ENCODE measurements around the gene CDYL2. TPM values are rescaled to one million over a fixed set of nuclear protein-coding genes. Genes with fewer than 3 reads are reported as not detected.

CDYL2 gene
- polyA plus RNA-seq, 1 donor = 2.6 TPM

DNA sequence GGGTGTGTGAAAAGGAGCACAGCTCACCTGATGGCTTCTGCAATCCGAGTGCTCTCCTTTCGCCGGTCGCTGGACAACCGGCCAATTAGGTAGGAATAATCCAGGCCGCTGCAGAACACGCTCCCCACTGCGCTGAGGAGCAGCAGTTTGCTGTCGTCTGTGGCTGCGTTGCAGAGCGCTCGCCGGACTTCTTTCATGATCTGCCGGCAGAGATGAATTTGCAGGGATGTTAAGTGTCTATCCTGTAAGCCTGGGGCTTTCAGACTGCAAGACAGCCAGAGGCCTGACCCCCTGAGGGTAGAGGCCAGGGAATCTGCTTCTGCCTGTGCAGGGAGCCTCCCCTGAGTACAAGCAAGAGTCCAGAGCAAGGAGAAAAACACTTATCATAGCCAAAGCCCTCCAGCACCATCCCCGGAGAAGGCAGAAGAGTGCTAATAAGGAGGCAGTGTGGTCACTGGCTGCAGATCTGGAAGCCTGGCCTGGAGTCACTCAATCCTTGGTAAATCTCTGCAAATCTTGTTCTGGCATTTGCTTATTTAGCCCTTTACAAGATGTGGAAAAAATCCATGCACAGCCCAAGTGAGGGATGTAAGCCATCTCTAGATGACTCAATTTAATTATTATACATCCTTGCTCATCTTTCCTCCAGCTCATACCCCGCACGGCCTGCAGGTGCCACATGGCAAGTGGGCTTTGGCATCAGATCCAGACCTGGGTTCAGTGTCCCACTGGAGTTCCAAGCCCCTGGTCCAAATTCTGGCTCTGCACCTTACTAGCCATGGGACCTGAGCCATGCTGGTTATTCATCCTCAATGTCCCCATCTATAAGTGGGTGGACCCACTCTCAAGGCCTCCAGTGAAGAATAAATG, 183.4 kb downstream of the CDYL2 start:
- no peak for DNase-seq

DNA sequence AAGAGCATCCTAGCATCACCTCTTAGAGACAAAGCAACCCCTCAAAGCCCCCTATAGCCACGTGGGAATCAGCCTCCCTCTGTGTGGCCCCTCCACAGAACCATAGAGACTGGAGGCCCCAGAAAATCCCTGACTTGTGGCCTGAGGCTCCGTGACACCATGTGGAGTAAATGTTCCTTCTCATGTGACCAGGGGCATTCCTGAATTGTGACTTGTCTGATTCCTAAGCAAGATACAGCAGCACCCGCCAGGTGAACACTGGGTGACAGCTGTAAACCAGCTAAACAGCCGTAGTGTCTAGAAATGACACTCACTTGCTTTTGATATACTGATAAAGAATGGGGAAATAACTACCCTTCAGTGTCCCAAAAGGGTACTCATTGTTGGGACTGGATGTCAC, 184.6 kb downstream of the CDYL2 start:
- DNase-seq = no peak

DNA sequence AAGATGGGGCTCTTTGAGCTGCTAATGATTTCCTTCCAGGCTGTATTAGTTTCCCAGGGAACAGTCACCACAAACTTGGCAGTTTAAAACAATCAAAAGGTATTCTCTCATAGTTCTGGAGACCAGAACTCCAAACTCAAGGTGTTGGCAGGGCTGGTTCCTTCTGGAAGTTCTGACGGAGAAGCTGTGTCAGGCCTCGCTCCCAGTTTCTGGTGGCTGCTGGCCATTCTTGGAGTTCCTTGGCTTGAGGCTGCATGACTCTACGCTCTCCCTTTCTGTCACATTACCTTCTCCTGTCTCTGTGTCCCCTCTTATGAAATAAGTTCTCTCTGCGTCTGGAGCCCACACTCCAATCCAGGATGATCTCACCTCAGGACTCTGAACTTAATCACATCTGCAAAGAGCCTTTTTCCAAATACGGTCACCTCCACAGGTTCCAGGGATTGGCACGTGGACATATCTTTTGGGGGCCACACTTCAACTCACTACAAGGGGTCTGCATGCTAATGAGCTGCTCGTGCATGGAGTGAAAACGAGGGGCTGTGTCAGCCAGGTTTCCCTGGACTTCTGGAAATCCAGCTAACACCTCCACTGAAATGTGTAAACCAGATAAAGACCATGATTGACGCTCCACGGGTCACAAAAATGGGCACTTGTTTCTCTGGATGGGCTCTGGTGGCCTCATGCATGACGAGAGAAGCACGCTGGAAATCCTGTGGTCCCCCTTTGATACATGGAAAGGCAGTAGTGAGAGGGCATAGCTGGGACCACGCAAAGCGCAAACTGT, 185.3 kb downstream of the CDYL2 start:
- DNase-seq = no peak

DNA sequence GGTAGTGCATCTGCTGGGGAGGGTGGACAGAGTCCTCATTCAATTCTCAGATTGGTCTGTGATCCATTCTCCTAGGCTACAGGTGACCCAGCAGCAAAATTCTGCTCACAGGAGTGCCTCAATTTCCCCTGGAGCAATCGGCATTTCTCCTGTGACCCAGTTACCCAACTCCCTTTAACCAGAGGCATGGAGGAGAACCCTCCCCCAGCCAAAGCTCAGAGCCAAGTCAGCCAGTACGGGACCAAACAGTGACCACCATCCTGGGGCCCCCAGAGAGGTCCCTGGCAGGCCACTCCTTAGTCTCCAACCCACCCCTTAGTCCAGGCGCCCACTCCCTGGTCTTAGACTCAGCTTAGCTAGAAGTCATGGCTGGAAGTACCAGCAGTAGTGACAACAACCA, 188.0 kb downstream of the CDYL2 start:
- DNase-seq = no peak

DNA sequence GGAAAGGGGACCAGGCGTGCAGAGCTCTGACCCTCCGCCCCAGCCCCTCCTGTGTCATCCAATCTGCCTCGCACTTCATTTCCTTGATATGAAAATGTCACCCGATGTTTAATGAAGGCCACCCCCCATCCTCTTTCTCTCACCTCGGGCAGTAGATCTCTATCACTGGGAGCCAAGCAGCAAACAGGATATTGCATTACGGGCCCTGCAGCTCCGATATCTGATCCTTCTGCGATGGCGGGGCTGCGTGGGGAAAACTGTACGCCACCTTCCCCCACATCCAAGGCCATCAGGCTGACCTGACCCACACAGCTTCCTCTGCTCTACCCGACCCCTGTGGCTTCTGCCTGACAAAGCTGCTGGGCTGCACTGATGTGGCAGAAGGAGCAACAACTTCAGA, 188.7 kb downstream of the CDYL2 start:
- DNase-seq = no peak

DNA sequence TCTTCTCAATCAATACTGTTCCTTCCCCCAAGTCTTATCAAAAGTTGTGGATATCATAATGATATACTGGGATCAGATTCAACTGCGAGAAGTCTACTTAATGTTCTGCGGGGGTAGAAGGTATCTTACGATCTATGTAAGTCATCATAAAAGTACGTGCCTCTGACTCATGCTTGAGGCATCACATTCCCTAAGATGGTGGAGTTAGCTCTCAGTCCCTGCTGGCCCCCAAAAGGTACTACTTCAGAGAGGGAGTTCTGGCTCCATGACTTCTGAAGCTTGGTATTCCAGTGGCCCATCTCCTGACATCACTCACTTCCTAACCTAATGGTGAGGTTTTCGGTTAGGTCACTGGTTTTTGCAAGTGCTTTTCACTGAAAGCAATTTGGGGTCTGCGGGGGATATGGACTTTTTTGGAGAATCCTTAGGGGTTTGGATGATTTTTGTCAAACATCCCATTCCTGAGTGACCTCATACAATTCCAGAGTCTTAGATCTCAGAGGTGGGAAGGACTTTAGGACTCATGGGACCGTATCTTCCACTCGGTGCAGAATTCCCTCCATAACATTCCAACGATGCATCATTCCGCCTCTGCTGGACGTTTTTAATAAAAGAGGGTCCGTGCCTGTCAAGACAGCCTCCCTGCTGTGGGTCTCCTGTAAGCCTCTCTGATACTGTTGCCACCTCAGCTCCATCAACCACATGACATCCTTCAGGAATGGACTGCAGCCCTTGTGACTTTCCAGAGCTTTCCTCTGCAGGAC, 189.3 kb downstream of the CDYL2 start:
- no peak for DNase-seq

DNA sequence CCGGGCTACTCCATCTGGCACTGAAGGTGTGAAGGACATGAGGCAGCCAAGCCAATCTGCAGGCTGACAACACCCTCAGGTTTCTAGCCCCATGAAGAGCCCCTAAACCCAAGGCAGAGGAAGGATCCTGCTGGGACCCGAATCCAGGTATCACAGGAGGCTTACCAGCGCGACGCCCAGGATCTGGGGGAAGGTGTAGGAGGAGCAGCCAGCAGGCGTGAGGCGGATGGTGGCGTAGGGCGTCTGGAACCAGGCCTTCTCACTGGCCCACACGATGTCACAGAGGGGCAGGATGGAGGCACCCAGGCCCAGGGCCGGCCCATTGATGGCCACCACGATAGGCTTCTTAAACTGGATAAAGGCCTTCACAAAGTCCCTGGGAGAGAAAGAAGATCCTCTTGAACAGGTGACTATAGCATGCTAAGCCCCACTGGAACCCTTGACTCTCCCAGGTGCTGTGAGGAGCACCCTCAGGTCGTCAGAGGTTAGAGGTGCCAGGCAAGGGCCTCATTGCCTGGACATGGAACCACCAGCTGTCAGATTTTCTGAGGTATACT, 191.9 kb downstream of the CDYL2 start:
- no peak for DNase-seq

DNA sequence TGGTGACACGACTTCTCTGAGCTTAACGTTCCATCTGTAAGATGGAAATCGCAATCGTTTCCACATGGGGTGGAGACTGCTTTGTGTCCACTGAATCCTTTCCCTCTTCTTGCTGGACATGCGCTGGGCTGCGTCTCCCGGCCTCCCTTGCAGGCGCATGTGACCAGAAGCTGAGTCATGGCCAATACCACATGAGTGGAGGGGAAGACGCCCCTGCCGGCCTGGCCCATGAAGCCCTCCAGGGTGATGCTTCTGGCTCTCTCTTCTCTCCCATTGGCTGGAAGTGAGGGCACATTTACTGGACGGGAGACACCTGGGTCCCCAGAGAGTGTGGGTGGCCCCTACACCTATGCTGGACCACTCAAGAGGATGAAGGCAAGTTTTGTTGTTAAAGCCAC, 192.5 kb downstream of the CDYL2 start:
- DNase-seq = no peak

DNA sequence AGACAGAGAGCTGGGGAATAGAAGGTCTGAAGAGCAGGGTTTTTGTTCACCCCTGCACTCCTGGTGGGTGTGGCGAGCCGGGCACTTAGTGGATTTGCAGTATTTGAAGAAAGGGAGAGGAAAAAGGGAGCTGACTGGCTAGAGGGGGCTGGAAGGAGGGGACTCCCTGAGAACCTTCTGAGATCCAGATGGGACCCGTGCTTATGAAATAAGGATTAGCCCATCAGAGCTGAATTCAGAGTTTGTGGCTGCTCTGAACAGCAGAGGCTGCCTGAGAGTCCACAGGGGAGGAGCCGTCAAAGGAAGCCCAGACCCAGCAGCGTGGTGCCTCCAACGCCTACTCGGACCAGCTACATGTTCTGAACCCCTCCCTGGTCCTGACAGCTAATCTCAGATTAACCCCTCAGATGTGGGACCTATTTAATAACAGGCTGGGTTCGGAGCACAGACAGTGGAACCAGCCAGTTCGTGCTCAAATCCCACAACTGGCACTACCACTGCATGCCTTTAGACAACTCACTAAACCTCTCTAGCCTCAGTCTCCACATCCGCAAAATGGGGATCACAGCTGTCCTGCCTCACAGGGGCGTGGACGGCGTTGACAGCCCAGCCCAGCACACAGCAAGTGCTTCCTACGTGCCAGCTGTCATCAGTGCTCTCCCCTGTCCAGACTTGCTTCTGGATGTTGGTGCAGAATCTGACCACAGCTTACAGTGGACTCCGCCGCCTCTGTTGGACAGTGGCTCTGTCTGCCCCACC, 193.0 kb downstream of the CDYL2 start:
- DNase-seq = no peak

DNA sequence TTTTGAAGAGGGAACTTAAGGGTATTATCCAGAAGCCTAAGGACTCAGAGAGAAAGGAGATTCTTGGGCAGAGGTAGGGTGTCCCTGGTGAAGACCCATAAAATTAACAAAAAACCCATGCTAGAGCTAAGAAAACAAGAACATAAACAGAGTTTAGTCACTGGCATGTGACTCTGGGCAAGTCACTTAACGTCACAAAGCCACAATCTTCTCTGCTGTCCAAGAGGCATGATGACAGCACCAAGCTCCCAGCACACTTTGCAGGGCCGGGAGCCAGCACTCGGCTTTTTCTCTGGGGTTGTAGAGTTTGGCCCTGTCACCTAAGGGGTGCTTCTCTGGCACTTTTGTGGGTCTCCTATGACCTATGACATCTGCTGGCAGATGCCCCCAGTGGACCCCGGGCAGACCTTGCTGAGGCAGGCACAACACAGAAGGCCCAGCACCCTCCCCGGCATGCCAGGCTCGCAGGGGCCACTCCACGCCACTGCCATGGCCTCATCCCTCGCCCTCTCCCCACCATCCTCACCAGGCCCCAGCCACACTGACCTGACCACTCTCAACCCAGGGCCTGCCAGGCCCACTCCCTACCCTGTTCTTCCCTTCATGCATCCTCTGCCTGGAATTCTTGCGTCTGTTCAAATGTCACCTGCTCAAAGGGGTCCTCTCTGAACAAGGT, 193.8 kb downstream of the CDYL2 start:
- DNase-seq = no peak

DNA sequence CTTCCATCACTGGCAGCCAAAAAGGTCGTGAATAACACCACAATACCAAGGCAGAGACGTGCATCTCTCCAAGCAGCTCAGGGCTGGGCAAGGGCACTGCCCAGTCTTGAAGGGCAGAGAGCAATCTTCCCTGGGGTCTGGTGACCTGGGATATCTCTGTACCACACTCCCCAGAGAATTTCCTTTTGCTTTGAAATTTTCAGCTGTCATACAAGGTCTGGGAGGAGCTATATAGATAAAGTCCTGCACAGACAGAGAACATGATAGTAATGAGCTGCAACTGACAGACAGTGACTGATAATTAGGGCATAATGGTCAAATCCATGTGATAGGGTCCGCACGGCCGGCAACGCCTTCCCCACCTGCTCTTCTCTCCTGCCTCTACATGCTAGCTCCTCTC, 195.5 kb downstream of the CDYL2 start:
- DNase-seq = no peak

DNA sequence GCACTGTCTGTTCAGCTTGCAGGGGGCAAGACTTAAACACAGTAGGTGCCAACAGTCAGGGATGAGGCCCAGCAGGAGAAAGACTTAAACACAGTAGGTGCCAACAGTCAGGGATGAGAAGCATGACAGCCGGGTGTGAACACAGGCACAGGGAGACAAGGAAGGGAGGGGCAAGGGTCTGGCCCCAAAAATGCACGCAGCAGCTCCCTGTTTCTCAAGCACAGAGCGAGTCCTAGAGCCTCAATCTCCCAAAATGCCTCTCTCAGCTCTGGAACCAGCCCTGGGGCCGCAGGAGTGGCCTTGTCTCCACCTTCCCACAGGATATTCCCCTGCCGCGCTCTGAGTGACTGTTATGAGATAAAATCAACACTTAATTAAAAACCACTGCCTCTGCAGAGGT, 197.2 kb downstream of the CDYL2 start:
- DNase-seq = no peak

DNA sequence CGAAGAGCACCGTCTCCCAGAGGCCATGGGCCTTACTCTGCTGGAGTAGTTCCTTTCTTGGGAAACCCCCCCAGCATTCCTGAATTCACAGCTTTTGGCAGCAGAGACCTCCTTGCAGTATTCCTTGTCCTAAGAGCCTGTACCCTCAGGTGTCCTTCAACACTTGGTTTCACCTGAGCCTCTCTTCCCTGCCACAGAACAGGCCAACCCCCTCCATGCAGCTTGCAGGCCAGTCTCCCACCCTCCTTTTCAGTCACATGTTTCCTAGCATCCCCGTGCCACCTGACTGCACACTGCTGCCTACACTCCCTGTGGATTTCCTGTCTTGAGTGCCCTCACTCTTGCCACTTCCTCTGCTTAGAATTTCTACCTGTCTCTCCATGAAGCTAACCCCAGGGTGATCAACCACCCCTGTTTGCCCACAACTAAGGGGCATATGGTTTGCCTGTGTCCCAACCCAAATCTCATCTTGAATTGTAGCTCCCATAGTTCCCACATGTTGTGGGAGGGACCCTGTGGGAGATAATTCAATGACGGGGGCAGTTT, 198.1 kb downstream of the CDYL2 start:
- no peak for DNase-seq

DNA sequence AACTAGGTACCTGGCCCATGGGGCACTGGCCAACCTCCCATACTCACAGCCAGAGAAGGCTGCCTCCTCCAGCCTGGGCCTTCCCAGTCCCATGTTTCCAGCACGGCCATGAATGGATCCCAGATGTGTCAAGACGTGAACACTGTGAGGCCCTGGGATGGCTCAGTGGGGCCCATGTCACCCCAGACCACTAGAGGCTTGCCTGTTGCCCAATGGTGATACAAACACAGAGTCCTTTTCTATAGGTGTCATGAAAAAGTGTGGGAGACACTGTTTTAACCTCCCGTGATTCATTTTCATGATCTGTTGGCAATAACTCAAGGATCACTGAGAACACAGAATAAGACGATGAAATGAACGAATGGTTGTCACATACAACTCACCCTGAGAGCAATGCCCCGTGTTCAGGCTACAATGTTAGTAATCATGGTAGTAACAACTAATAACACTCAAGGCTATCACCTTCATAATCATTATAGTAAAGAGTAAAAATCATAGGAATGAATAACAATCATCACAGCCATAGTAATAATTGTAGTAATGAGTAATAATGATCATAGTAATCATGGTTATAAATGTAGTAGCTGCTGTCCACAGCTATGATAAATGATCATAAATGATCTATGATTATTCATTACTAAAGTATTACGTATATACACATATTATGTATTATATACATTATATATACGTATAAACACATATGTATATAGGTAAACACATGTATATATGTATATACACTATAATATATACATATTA, 199.6 kb downstream of the CDYL2 start:
- DNase-seq = no peak

DNA sequence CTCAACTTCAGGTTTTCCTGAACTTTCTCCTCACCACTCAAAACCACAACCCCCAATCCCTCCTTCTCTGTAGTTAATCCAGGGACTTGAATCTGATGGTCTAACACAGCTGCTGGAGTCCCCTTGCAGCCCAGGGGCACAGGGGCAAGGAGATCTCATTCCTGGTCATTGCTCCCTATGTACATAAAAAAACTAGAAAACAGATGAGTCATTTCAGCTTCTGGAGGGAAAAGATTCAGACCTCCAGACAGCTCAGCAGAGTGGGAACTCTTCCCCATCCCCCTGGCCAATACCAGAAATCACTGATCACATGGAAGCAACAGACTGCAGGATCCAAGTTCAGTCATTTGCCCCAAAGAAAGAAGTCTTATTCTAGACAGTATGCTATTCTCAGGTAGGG, 201.5 kb downstream of the CDYL2 start:
- no peak for DNase-seq

DNA sequence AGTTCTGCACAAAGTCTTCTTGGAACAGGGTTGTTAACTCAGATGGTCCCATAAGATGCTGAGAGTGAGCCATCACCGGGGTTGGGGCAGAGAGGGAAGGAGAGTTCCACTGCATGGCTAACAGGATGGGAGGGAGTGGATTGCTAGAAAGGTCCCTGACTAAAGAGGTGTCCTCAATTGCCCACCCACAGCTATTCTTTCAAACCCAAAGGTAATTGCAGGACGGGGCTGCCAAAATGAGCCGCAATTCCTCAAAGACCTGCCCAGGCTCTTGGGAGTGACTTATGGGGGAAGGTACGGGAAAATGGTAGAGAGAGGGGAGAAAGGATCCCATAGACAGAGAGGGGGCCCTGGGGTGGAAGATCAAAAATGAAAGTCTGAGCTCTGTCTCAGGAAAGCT, 203.2 kb downstream of the CDYL2 start:
- DNase-seq = no peak

DNA sequence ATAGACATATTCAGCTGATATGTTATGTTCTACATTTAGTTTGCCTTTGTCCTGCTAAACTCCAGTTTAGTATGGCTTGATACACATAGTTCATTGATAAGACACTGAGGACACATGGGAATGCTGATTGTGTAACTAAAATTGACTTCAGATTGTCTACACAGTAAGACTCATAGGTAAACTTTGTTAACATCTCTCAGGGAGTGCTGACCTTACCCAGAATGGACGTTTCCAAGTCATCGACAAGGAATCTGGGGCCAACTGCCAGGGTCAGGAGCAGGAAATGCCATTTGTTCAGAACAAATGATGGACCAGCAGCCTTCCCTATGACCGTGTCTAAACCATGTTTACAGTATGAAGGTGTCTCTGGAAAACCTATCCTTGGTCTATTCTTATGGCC, 204.9 kb downstream of the CDYL2 start:
- DNase-seq = no peak

DNA sequence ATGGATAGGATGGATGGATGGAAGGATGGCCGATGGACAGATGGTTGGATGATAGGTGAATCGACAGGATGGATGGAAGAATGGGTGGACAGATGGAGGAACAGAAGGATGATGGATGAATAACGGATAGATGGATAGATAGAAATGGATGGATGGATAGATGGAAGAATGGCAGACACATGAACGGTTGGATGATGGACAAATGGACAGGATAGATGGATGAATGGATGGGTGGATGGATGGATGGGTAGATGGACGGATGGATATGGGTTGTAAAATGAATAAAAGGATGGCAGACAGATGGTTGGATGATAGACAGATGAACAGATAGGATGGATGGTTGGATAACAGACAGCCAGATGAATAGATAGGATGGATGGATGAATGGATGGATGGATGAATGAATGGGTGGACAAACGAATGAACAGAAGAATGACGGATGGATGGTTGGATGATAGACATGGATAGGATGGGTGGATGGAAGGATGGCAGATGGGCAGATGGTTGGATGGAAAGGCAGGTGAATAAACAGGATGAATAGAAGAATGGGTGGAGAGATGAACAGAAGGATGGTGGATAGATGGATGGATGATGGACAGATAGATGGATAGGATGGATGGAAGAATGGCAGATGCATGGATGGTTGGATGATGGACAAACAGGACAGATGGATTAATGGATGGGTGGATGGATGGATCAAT, 207.7 kb downstream of the CDYL2 start:
- DNase-seq = no peak

DNA sequence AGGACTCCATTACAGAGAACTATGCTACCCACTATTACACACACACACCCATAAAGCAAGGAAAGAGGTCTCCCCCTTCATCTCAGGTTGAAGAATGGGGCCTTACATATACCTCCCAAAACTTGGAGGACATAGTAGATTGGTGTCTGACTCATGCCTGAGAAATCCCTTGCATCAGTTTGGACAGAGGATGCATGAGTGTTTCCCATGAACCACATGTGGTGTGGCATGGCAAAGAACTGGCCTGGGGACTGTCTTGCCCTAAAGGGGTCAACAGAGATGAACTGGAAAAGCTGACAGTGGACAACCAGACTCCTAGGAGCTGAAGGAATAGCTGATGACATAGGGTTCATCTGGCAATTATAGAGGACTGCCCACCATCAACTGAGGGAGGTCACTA, 209.6 kb downstream of the CDYL2 start:
- DNase-seq = no peak

DNA sequence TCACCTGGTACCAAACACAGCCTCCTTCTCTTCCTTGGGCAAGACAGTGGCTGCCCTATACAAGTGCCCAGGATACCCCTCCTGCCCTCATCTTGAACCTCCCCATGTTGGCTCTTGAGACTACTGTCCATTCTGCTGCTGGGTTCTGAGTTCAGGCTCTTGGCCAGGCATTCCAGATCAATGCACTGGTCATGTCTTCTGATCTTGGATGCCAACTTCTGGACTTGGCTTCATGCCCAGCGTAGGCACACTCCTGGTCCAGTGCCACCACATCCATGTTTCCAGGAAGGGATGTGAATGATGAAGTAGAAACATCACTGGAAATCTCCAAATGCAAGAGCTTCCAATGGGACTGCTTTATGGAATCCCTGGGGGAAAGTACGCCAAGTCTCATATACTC, 212.1 kb downstream of the CDYL2 start:
- DNase-seq = no peak
